HG03095 (cell line): ENCODE measurements around the gene HSP90AA1.

ENCODE experiments used
- ATAC-seq: cut with Tn5 transposase; IDR thresholded peaks from one replicate; pipeline ENCODE4 v1.9.1; 2021; ENCODE audit warnings: moderate library complexity; ENCODE audit not compliant: unreplicated experiment

Gene HSP90AA1

DNA sequence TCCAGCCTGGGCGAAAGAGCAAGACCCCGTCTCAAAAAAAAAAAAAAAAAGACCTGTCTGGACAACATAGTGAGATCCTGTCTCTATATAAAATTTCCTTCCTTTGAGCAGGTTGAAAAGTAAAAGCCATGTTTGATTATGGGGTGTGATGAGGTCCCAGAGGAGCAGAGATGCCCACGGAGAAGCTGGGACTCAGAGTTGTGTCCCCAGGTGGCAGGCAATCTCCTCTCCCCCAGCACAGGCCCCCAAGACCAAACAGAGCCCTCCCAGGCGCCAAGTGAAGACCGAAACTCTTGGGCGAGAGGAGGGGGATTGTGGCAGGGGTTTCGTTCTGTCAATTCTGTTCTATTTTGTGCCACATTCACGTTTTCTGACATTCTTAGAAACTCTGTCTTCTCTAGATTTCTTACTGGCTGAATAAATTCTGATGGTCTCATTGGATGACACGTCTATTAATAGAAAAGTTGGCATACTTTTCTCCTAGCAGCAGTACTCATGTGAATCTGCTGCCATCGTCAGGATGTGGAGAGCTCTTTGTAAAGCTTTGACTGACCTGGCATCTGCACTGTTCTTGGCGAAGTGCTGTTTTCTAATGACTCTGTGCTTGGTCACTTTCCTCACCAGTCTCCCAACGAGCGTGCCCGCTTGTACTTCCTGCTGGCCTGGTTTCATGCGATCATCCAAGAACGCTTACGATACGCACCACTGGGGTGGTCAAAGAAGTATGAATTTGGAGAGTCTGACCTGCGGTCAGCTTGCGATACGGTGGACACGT, 43.4 kb downstream of the HSP90AA1 start:
- ATAC-seq, result no peak

DNA sequence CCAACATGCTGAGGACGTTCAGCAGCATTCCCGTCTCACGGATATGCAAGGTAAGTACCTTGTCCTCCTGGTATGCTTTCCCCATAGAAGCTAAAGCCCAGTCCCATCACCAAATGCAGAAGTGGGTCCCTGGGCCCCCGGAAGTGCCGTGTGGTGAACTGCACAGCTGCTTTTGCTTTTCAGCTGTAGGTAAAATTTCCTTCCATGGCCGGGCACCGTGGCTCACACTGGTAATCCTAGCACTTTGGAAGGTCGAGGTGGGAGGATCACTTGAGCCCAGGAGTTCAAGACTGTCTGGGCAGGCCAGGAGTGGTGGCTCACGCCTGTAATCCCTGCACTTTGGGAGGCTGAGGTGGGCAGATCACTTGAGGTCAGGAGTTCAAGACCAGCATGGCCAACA, 44.1 kb downstream of the HSP90AA1 start:
- ATAC-seq, result no peak

DNA sequence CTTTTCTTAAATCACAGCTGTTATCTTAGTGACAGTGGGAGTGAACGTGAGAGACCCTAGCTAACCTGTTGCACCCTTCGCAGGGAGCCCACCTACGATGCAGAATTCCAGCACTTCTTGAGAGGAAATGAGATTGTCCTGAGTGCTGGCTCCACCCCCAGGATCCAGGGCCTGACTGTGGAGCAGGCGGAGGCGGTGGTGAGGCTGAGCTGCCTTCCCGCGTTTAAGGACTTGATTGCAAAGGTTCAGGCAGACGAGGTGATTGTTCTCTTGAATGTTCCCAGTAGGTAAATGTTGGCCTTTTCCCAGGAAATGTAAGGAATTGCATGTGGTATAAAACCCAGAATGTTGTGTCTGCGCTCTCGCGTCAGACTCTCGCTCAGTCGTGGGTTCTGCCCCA, 46.7 kb downstream of the HSP90AA1 start:
- ATAC-seq, result no peak

DNA sequence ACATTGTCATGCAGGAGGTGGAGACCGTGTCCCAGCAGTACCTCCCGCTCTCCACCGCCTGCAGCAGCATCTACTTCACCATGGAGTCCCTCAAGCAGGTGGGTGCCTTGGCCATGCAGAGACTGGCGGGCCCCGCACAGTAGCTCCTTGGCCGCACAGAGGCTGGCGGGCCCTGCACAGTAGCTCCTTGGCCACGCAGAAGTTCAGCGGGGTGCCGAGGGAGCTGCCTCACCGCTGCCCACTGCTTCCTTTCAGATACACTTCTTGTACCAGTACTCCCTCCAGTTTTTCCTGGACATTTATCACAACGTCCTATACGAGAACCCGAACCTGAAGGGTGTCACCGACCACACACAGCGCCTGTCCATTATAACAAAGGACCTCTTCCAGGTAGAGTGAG, 47.7 kb downstream of the HSP90AA1 start:
- ATAC-seq, result no peak

DNA sequence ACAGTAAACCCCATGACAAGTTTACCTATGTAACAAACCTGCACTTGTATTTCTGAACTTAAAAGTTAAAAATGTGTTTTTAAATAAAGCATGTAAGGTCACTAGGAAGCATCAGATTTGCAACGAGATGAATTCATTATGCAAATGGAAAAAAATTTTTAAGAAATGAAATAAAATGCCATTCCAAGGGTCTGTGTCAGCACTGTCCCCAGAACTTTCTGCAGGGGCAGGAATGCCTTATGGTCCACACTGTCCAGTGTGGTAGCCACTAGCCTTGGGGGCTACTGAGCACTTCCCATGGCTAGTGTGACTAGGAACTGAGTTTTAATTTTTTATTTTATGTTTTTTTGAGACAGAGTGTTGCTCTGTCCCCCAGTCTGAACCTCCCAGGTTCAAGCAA, 49.2 kb downstream of the HSP90AA1 start:
- ATAC-seq, result no peak

DNA sequence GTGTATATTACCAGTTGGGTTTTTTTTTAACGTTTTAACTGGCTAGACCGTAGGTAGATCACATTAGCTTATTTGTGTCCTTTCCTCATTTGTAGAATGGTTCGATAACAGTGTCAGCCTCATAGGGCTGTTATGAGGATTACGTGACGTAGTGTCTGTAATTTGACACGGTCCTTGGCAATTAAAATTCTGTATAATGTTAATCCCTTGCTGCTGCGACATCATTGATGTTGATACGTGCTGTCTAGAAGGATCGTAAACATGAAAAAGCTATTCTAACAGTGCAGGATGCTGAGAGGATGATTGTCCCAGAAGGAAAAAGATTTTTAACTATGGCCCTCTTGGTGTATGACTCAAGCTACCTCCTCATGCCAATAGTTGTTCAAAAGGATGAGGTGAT, 50.9 kb downstream of the HSP90AA1 start:
- ATAC-seq, result no peak

DNA sequence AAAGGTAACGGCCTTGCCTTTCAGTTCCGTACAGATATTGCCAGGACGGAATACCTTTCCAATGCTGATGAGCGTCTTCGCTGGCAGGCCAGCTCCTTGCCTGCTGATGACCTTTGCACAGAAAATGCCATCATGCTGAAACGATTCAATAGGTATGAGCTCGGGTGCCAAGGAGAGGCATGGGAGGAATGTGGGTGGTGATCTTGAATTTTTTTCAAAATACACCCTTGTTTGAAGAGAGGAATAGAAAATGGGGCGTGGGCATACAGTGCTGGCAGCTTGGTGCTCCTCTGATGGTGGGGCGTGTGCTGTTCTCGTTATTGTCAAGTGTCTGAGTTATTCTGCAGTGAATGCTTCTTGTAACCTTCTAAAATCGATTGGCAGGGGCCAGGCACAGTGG, 52.5 kb downstream of the HSP90AA1 start:
- ATAC-seq, result no peak

DNA sequence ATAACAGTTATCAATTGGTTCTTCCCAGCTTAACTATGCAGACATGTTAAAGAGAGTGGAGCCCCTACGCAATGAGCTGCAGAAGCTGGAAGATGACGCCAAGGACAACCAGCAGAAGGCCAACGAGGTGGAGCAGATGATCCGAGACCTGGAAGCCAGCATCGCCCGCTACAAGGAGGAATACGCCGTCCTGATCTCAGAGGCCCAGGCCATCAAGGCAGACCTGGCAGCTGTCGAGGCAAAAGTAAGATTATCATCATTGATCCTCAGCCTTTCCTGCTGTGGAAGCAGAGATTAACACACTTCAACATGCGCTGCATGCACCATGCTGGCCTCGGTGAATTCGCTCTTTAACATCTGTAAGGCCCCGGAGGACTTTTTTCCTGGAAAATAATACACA, 53.6 kb downstream of the HSP90AA1 start:
- no peak for ATAC-seq
